SK-N-SH (cell line): ENCODE data around the gene CIDEB. TPM values are rescaled to one million over a fixed set of nuclear protein-coding genes. Genes with fewer than 3 reads are reported as not detected.

Experiments
- CTCF ChIA-PET: fragments of 300-600, 350-600 bp; formaldehyde crosslinking; extraction: SDS; loops from one replicate; lab custom pipeline; 2021; lab: Yijun Ruan, JAX
- POLR2A ChIA-PET: fragments of 350-600 bp; sonication (Branson Sonifier 250); formaldehyde crosslinking; extraction: SDS; loops from one replicate; lab custom pipeline; 2020; ENCODE audit warnings: antibody characterized with exemption, inconsistent platforms; lab: Yijun Ruan, JAX
- DNase-seq: peaks from one replicate; pipeline ENCODE4 v3.0.0; 2012
- H2AFZ ChIP-seq: fragments of 200-600 bp; sonication (generic); 2 replicates; pipeline ENCODE4 v1.8.1; 2016; ENCODE audit warnings: antibody characterized with exemption, mild to moderate bottlenecking, low read depth
- H3F3A ChIP-seq: fragments of 200-600 bp; sonication (generic); replicated peaks from 2 replicates; pipeline ENCODE3; 2016; ENCODE audit warnings: antibody characterized with exemption, mild to moderate bottlenecking; ENCODE audit not compliant: insufficient read depth
- H3K27ac ChIP-seq, 2 experiments: fragments of 200-500 bp in 1 of 2; fragments of 200-600 bp in 1 of 2; sonication (Bioruptor generic) in 1 of 2; sonication (generic), shearing (Covaris generic) in 1 of 2; 2 replicates each; pipeline versions ENCODE4 v1.5.1 to v1.6.1; 2014 to 2016; ENCODE audit warnings: low read depth in 2 of 2, inconsistent platforms in 1 of 2, low read length in 1 of 2, mild to moderate bottlenecking in 1 of 2, mixed read lengths in 1 of 2
- H3K27me3 ChIP-seq: fragments of 200-600 bp; sonication (generic), shearing (Covaris generic); 2 replicates; pipeline ENCODE4 v1.6.1; 2016; ENCODE audit warnings: mixed run types; ENCODE audit not compliant: insufficient read depth
- H3K36me3 ChIP-seq, 2 experiments: fragments of 200-500 bp in 1 of 2; fragments of 200-600 bp in 1 of 2; sonication (Bioruptor generic) in 1 of 2; sonication (generic) in 1 of 2; replicated peaks in 1 of 2; 2 replicates each; pipeline versions ENCODE3 to v1.5.1; 2014 to 2016; ENCODE audit warnings: low read length in 1 of 2, mild to moderate bottlenecking in 1 of 2; ENCODE audit not compliant: insufficient read depth in 2 of 2, control insufficient read depth in 1 of 2
- H3K4me1 ChIP-seq, 2 experiments: fragments of 200-500 bp in 1 of 2; fragments of 200-600 bp in 1 of 2; sonication (Bioruptor generic) in 1 of 2; sonication (generic), shearing (Covaris generic) in 1 of 2; 2 replicates each; pipeline versions ENCODE4 v1.5.1 to v1.6.1; 2014 to 2016; ENCODE audit warnings: low read depth in 1 of 2, low read length in 1 of 2, mixed run types in 1 of 2; ENCODE audit not compliant: insufficient read depth in 2 of 2, control insufficient read depth in 1 of 2
- H3K4me2 ChIP-seq: fragments of 200-600 bp; sonication (generic), shearing (Covaris generic); 2 replicates; pipeline ENCODE4 v1.6.1; 2017; ENCODE audit warnings: mixed run types
- H3K4me3 ChIP-seq, 2 experiments: fragments of 200-500 bp in 1 of 2; fragments of 200-600 bp in 1 of 2; sonication (Bioruptor generic) in 1 of 2; sonication (generic), shearing (Covaris generic) in 1 of 2; 2 replicates each; pipeline versions ENCODE4 v1.5.1 to v1.8.1; 2014 to 2016; ENCODE audit warnings: low read depth in 2 of 2, inconsistent platforms in 1 of 2, low read length in 1 of 2, mild to moderate bottlenecking in 1 of 2, mixed read lengths in 1 of 2, moderate library complexity in 1 of 2
- H3K79me2 ChIP-seq: fragments of 200-600 bp; sonication (generic); 2 replicates; pipeline ENCODE4 v1.8.1; 2017; ENCODE audit warnings: mild to moderate bottlenecking; ENCODE audit not compliant: insufficient read depth
- H3K9ac ChIP-seq: fragments of 200-600 bp; sonication (generic); 2 replicates; pipeline ENCODE4 v1.6.1; 2017; ENCODE audit warnings: mixed run types
- H3K9me2 ChIP-seq: fragments of 200-600 bp; sonication (generic); 2 replicates; pipeline ENCODE4 v1.6.1; 2017; ENCODE audit warnings: mixed run types
- H3K9me3 ChIP-seq: fragments of 200-600 bp; sonication (generic); 2 replicates; pipeline ENCODE4 v1.6.1; 2017; ENCODE audit warnings: mixed run types, mild to moderate bottlenecking, moderate library complexity
- H4K20me1 ChIP-seq: fragments of 200-600 bp; sonication (generic); 2 replicates; pipeline ENCODE4 v1.6.1; 2017; ENCODE audit warnings: mild to moderate bottlenecking, mixed run types; ENCODE audit not compliant: insufficient read depth
- ELF1 ChIP-seq: IDR thresholded peaks from 2 replicates; pipeline ENCODE4 v1.4.0; 2012
- EP300 ChIP-seq, 2 experiments: IDR thresholded peaks; 2 replicates each; pipeline versions ENCODE4 v1.4.0 to v1.6.1; 2012; ENCODE audit warnings: borderline replicate concordance in 1 of 2, low read depth in 1 of 2, low read length in 1 of 2
- EZH2phosphoT487 ChIP-seq: fragments of 200-600 bp; sonication (generic); IDR thresholded peaks from 2 replicates; pipeline ENCODE4 v1.6.1; 2017; ENCODE audit warnings: low read depth, mixed run types, mild to moderate bottlenecking, antibody characterized with exemption, moderate library complexity, borderline replicate concordance
- FOSL2 ChIP-seq: IDR thresholded peaks from 2 replicates; pipeline ENCODE4 v1.4.0; 2012; ENCODE audit warnings: low read depth, mild to moderate bottlenecking, moderate library complexity, borderline replicate concordance
- FOXJ3 ChIP-seq: sonication (generic); formaldehyde crosslinking; IDR thresholded peaks from 2 replicates; pipeline ENCODE4 v1.5.1; 2020; ENCODE audit warnings: mild to moderate bottlenecking, missing genetic modification reagents
- GABPA ChIP-seq: IDR thresholded peaks from 2 replicates; pipeline ENCODE4 v1.4.0; 2012; ENCODE audit warnings: low read depth, mild to moderate bottlenecking
- GATA2 ChIP-seq: sonication (generic); formaldehyde crosslinking; IDR thresholded peaks from 2 replicates; pipeline ENCODE4 v1.5.0; 2020; ENCODE audit warnings: mild to moderate bottlenecking, missing genetic modification reagents
- MEF2A ChIP-seq: IDR thresholded peaks from 2 replicates; pipeline ENCODE4 v1.4.0; 2012; ENCODE audit warnings: low read depth, borderline replicate concordance
- MXI1 ChIP-seq: IDR thresholded peaks from 2 replicates; pipeline ENCODE4 v1.6.1; 2012; ENCODE audit warnings: mild to moderate bottlenecking, low read depth, low read length, improper control_type of control experiment
- NRF1 ChIP-seq: IDR thresholded peaks from 2 replicates; pipeline ENCODE4 v1.6.1; 2012; ENCODE audit warnings: low read depth, mild to moderate bottlenecking, low read length
- RXRA ChIP-seq: IDR thresholded peaks from 2 replicates; pipeline ENCODE4 v1.4.0; 2012; ENCODE audit warnings: low read depth, mild to moderate bottlenecking, borderline replicate concordance
- WGBS: methylation state at CpG from one replicate; pipeline ENCODE4 v1.1.6; 2017; ENCODE audit warnings: low lambda C conversion rate; 5-methylcytosine and 5-hydroxymethylcytosine counted together
- polyA plus RNA-seq, 3 experiments: library from polyadenylated mRNA; depleted of rRNA; stranded (reverse); fragments of >200 nt; gene quantifications; 2 replicates each; pipeline ENCODE4 v1.2.3, GENCODE V29; 2012
- TF ChIP-seq, protein P1 (sequence below): IDR thresholded peaks from 2 replicates; pipeline ENCODE4; 2012
- TF ChIP-seq, protein P2 (sequence below): IDR thresholded peaks from 2 replicates; pipeline ENCODE4 v1.4.0; 2012; ENCODE audit warnings: low read depth
- TF ChIP-seq, protein P3 (sequence below): IDR thresholded peaks from 2 replicates; pipeline ENCODE4 v1.4.0; 2012; ENCODE audit warnings: low read depth, borderline replicate concordance

Gene CIDEB
- polyA plus RNA-seq, 1 of the 3 experiments (the other 2 are of a cell fraction): 0.05 TPM

DNA sequence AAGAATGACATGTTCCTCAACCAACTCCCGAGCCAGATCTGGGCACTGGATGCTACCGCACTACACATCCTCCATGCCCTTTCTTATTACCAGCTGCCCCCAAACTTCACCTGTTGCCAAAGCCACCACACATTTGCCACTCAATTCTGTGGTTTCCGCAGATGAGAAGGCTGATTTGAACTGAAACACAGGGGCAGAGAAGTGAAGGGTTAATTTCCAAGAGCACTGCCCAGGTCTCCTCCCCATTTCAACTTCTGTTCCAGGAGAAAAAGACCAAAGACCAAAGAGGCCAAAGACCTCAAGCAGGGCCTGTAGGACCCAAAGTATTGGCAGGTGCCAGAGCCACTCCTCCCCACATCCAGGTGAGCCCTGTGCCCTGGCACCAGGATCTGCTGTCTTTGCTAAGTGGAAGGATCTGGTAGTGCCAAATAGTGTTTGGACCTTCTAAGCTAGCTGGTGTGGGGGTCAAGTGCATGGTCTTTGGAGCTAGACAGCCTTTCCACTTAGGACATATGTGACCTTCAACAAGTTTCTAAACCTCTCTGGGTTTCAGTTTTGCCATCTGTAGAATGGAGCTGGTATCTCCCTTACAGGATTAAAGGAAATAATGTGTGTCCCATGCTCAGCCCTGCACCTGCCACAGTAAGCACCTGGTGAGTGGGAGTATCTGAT is 16.2 kb downstream of the CIDEB start:
- H4K20me1 ChIP-seq: no peaks in the 10 kb centered on the region
- no peaks in the 10 kb centered on the region for H3K27me3 ChIP-seq
- H3K4me2 ChIP-seq: no peak overlapping the region
- CTCF ChIA-PET: interaction anchor here (0.8 to 6.2 kb wide), 7 partner anchors 9 to 140 kb away, joined by 3 to 43 read pairs (median 4); partner anchors contain the start of genes CIDEB and TINF2
- H3K27ac ChIP-seq: no peak overlapping the region
- H3K36me3 ChIP-seq: peaks cover 14 to 45% of the 10 kb centered on the region in 2 experiments
- DNase-seq: no peak
- no peak for TF ChIP-seq EP300 (IDR thresholded peaks at IDR 0.05; ENCODE audit: borderline replicate concordance in 1 of 2, low read depth in 1 of 2, low read length in 1 of 2)
- TF ChIP-seq, protein P1, sequence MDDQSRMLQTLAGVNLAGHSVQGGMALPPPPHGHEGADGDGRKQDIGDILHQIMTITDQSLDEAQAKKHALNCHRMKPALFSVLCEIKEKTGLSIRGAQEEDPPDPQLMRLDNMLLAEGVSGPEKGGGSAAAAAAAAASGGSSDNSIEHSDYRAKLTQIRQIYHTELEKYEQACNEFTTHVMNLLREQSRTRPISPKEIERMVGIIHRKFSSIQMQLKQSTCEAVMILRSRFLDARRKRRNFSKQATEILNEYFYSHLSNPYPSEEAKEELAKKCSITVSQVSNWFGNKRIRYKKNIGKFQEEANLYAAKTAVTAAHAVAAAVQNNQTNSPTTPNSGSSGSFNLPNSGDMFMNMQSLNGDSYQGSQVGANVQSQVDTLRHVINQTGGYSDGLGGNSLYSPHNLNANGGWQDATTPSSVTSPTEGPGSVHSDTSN: no peak
- TF ChIP-seq RXRA: no peak
- no peak for TF ChIP-seq GATA2
- no peak for TF ChIP-seq GABPA
- TF ChIP-seq, protein P2, sequence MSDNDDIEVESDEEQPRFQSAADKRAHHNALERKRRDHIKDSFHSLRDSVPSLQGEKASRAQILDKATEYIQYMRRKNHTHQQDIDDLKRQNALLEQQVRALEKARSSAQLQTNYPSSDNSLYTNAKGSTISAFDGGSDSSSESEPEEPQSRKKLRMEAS: no peak
- TF ChIP-seq, protein P3, sequence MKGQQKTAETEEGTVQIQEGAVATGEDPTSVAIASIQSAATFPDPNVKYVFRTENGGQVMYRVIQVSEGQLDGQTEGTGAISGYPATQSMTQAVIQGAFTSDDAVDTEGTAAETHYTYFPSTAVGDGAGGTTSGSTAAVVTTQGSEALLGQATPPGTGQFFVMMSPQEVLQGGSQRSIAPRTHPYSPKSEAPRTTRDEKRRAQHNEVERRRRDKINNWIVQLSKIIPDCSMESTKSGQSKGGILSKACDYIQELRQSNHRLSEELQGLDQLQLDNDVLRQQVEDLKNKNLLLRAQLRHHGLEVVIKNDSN: no peak
- no peak for TF ChIP-seq MEF2A
- no peak for TF ChIP-seq FOSL2
- no peak for TF ChIP-seq NRF1
- TF ChIP-seq EZH2phosphoT487: no peak
- no peak overlapping the region for H3K9ac ChIP-seq
- WGBS: 87% methylated on average over 3 of the region's 3 CpGs
- no peak overlapping the region for H3K4me3 ChIP-seq
- H3F3A ChIP-seq: peaks cover 3% of the 10 kb centered on the region
- no peaks in the 10 kb centered on the region for H3K79me2 ChIP-seq
- H2AFZ ChIP-seq: no peak overlapping the region
- no peaks in the 10 kb centered on the region for H3K9me3 ChIP-seq
- peaks cover 0 to 2% of the 10 kb centered on the region in 2 experiments; a peak in 2 of 4 replicates for H3K4me1 ChIP-seq
- no peaks in the 10 kb centered on the region for H3K9me2 ChIP-seq
- POLR2A ChIA-PET: interaction anchor here (0.6 to 1.4 kb wide), 2 partner anchors 20 to 64 kb away, joined by 3 to 6 read pairs; partner anchors contain the start of gene RABGGTA

DNA sequence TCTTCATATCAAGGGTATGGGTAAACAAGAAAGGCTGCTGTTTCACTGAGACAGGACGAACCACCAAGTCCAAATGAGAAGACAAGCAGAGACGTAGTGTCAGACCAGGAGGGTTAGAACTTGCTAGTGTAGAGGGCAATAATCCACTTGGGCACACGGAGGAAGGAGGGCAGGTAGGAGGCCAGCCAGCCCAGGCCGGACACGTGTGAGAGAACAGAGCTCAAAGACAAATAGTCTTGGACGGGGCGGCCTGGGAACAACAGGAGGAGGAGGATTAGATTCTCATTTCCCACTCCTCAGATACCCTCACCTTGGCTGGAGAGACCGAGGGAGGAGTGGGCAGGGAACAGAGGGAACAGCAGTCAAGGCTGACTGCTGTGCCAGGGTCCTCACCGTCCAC is 17.0 kb downstream of the CIDEB start:
- Histone ChIP-seq H3K4me3 (no peak overlapping the region), H3K9me2 (no peaks in the 10 kb centered on the region), H4K20me1 (no peaks in the 10 kb centered on the region), H3K27ac (no peak overlapping the region)
- DNase-seq: no peak
- WGBS: 78% methylated on average over 8 of the region's 9 CpGs
- TF ChIP-seq ELF1 (no peak), MXI1 (no peak), FOXJ3 (no peak)
- TF ChIP-seq, all 33 proteins: peak for 0
- ChIA-PET POLR2A (no interaction called here), CTCF (interaction anchor here (0.9 to 6.2 kb wide), 5 partner anchors 9 to 47 kb away, joined by 3 to 43 read pairs (median 18); partner anchors contain the start of genes CIDEB and TINF2)
- Histone ChIP-seq H3K9ac (no peak overlapping the region), H3K4me2 (no peak overlapping the region), H3K36me3 (peaks cover 9 to 42% of the 10 kb centered on the region in 2 experiments), H3F3A (peaks cover 3% of the 10 kb centered on the region), H3K79me2 (no peaks in the 10 kb centered on the region), H3K27me3 (no peaks in the 10 kb centered on the region), H3K9me3 (no peaks in the 10 kb centered on the region), H3K4me1 (no peaks in the 10 kb centered on the region), H2AFZ (no peak overlapping the region)
